ENCODE results near the gene SUSD6.

The SUSD6 gene

DNA sequence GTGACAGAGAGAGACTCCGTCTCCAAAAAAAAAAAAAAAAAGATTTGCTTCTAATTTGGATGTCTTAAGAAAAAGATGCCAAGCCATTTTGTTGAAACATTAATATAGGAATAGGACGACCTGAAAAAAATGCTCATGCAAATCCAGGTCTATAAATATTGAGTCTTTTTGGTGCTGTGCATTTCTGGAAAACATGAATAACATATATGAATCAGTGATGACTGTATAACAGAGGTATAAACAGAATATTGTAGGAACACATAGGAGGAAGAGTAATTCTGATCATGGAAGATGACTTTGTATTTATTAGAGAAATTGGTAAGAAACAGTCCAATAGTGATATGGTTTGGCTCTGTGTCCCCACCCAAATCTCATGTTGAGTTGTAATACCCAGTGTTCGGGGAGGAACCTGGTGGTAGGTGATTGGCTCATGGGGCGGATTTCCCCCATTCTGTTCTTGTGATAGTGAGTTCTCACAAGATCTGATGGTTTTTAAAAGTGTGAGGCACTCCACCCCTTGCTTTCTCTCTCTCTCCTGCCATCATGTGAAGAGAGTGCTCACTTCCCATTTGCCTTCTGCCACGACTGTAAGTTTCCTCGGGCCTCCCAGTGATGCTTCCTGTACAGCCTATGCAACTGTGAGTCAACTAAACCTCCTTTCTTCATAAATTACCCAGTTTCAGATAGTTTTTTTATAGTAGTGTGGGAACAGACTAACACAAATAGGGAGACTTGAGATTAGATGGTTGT lies 152.5 kb downstream of the SUSD6 start:
- peak; percentile 53 for DNase-seq (ENCODE audit: low spot score)

All from RKO (cell line).